KOPT-K1 (cell line): ENCODE measurements around the gene C17orf67.

Experiments used
- H3K27ac ChIP-seq: fragments of 200-600 bp; sonication (generic); 2 replicates; pipeline ENCODE4 v1.5.1; 2016; ENCODE audit warnings: antibody characterized with exemption, mild to moderate bottlenecking, low read depth, low read length; ENCODE audit not compliant: poor library complexity, severe bottlenecking
- H3K36me3 ChIP-seq: fragments of 200-600 bp; sonication (generic); 2 replicates; pipeline ENCODE4 v1.5.1; 2017; ENCODE audit warnings: antibody characterized with exemption, mild to moderate bottlenecking, low read length, moderate library complexity; ENCODE audit not compliant: insufficient read depth
- H3K9me3 ChIP-seq: fragments of 200-600 bp; sonication (generic); 2 replicates; pipeline ENCODE4 v1.5.1; 2017; ENCODE audit warnings: antibody characterized with exemption, low read length, mild to moderate bottlenecking; ENCODE audit not compliant: insufficient read depth, poor library complexity, severe bottlenecking

Gene C17orf67

DNA sequence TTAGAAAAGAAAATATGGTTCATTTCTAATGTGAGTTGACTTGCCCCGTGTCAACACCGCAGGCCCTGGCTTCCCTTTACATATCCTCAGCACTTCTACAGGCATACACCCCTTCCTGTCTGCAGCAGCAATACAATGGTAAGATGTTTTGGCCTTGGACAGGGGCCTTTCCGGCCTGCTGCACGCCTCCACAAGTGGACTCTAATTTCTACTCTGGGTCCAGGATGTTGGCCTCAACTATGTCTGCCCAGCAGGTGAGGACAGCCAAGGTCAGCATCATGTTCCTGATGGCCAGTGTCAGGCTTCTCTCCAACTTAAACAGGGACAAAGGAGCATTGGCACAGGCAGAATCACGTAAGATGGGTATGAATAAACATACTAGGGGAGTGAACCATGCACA lies 11.0 kb downstream of the C17orf67 start:
- Histone ChIP-seq H3K9me3 (no peaks in the 10 kb centered on the region), H3K36me3 (0 out of 2 replicates have a peak, but pooled peaks cover 9% of the 10 kb centered on the region), H3K27ac (no peak overlapping the region)

DNA sequence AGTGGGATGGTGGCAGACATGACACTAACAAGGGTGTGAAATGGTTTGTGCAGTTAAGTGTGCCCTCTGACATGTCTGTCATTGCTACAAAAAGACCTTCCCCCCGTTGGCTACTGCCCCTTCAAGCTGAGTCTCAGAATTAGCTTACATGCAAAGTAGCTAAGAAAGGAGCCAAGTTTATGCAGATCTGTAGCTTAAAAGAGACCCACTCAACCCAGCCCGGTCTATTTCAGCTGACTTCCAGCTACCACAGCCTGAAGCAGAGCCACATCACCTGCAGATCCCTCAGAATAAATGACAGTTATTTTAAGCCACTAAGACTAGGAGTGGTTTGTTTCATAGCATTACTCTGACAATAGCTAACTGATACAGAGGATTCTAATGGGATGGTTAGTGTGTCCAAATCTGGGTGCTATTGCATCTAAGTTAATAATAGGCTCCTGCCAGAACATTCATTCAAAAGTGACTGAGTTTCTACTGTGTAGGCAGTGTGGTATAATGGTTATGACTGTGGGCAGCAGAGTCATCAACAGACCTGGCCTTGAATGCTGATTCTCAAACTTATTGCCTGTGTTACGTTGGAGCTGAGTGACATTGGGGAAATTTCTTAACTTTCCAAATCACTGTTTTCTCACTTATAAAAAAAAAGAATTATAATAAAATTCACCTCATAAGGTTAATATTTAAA lies 11.7 kb downstream of the C17orf67 start:
- peak overlapping the region; percentile 25 for H3K27ac ChIP-seq
- 0 out of 2 replicates have a peak, but pooled peaks cover 1% of the 10 kb centered on the region for H3K36me3 ChIP-seq
- H3K9me3 ChIP-seq: no peaks in the 10 kb centered on the region

DNA sequence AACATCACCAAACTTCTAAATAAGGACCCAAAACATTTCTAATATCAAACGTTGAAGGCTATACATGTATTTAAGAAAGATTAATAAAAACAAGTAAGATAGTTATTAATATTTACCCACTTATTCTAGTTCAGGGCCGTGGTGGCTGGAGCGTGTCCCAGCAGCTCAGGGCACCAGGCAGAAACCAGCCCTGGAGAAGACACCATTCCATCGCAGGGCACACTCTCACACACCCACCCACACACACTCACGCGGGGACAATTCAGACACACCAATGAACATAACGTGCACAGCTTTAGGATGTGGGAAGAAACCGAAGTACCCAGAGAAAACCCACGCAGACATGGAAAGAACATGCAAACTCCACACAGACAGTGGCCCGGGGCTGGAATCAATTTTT lies 13.5 kb downstream of the C17orf67 start:
- no peaks in the 10 kb centered on the region for H3K9me3 ChIP-seq
- H3K36me3 ChIP-seq: no peaks in the 10 kb centered on the region
- no peak overlapping the region for H3K27ac ChIP-seq

DNA sequence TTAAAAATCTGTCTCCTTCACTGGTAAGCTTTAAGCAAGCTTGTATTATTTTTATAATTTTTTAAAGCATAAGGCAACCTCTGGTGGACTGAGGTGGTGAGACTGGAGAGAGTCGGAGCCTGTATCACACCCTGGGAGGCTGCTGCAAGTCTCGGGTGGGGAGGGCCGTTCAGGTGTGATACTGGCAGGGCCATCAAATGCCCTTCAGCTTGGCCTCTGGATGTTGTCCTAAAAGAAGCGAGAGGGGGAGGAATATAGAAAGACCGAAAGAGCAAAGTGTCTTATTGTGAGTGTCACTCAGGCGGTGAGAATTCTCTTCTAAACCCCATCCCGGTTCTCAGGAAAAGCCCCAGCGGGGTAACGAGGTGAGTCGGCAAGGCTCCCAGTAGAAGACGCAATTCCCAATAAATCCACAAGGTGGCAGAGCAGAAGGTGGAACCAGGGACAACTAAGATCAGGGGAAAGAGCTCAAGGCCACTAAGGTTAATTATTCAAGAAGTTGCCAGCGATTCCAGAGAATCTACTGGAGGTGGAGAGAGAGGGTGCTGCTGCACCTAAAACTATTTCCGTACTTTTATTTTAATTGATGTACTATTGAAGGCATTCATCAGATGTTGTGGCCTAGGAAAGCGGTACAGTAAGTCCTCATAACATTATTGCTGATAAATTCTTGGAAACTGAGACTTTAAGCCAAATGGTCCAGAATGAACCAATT lies 14.1 kb downstream of the C17orf67 start:
- H3K27ac ChIP-seq: no peak overlapping the region
- no peaks in the 10 kb centered on the region for H3K9me3 ChIP-seq
- no peaks in the 10 kb centered on the region for H3K36me3 ChIP-seq

DNA sequence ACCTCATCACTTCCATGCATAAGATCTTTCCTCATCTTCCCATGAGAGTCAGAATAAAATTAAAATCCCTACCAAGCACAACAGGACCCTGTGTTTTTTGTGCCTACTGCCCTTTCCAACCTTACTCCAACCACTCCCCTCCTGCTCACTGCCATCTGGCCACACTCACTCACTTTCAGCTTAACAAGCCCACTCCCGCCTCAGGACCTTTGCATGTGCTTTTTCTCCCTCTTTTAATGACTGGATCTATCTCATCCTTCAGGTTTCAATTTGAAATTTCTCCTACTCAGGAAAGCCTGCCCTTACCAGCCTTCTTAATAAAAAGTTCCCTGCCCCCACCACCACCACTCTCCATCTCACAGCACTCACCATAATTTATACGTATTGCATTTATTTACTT lies 14.7 kb downstream of the C17orf67 start:
- no peaks in the 10 kb centered on the region for H3K36me3 ChIP-seq
- no peak overlapping the region for H3K27ac ChIP-seq

DNA sequence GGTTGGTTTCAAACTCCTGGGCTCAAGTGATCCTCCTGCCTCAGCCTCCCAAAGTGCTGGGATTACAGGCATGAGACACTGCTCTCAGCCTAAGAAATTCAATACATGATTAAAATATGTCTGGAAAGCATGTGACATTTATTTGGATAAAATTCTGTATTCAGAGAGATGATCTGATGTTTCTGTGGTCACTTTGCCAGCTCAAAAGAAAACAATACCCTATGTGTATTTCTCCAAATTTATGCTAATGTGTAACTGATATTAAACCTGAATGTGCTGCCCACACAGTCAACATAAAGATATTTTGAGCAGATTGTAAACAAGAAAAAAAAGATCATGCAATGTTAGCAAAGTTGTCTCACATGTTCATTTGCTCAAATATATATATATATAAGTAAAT lies 16.7 kb downstream of the C17orf67 start:
- Histone ChIP-seq H3K36me3 (no peaks in the 10 kb centered on the region), H3K27ac (no peak overlapping the region), H3K9me3 (no peaks in the 10 kb centered on the region)

More for the DNA sequence above, 14.7 kb downstream of the C17orf67 start:
- no peaks in the 10 kb centered on the region for H3K9me3 ChIP-seq

DNA sequence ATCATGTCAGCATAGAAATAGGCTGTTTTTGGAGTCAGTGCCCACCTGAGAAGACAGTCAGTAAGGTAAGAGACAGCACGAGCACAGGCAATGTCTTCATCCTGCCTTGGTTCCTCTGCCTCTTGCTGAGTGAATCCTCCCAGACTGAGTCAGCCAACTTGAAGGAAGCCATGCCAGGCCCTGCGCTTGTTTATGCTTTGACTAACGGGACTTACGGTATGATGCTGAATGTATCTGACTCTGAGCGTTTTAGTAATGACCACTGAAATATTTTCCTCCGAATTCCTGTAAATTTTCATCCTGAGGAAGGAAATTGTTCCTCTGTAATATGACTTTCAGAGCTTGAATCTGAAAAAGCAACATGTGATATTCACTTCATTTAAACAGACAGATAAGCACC lies 18.0 kb downstream of the C17orf67 start:
- no peaks in the 10 kb centered on the region for H3K36me3 ChIP-seq
- H3K27ac ChIP-seq: no peak overlapping the region
- no peaks in the 10 kb centered on the region for H3K9me3 ChIP-seq

DNA sequence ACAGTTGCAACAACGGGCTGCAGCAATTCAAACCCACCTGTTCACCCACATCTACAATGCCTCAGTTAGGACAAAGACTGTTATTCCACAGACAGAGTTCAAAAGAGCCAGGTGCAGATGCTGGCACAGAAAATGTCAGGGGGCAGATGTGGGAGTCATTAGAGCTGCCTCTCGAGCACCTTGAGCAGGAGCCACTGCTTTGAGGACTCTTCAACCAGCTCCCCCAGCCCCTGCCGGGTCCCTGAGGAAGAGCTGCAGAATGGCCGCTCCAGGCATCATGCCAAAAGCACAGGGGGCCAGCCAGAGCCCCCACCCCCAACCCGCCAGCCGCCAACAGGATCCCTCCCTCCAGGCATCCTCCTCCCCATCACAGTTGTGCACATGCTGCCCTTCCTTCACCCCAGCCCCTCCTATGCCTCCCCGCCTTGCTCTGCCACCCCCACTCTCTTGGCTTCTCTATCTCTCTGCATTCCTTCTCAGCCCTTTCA lies 20.8 kb downstream of the C17orf67 start:
- Histone ChIP-seq H3K27ac (peak overlapping the region; percentile 87), H3K9me3 (no peaks in the 10 kb centered on the region), H3K36me3 (no peaks in the 10 kb centered on the region)

DNA sequence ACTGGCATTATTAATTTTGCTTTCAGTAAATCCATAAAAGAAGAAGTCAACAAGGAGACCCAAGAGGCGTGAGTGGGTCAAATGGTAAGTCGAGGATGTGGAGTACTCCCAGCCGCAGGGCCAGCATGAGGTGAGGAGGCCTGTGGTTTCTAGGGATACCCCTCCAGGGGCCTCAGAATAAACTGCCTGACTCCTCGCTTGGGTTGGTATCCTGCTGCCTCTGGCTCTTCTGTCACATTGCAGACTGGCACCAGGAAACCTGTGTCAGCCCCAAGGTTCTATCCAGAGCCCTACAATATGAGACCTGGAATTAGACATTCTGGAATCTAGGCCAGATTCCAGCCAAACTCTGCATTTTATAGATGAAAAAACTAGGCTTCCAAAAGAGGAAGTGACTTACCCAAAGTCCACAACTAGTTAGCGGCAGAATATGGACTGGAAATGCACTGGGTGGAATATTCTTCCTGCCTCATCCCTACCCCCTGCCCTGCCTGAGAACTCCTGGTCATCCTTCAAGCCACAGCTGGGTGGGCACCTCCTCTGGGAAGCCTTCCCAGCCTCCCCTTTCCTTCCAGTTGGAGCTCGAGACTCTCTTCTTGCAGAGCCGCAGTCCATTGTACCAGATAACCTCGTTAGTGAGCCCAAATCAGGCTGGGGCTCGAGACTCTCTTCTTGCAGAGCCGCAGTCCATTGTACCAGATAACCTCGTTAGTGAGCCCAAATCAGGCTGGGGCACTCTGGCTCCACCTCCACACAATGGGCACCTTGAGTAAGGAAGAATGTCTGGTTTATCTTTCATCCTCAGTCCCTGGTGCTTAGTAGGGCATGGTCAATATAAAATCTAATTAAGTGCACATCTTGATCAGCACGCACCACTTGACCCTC lies 22.6 kb downstream of the C17orf67 start:
- Histone ChIP-seq H3K36me3 (no peaks in the 10 kb centered on the region), H3K9me3 (no peaks in the 10 kb centered on the region), H3K27ac (peak overlapping the region; percentile 87)

DNA sequence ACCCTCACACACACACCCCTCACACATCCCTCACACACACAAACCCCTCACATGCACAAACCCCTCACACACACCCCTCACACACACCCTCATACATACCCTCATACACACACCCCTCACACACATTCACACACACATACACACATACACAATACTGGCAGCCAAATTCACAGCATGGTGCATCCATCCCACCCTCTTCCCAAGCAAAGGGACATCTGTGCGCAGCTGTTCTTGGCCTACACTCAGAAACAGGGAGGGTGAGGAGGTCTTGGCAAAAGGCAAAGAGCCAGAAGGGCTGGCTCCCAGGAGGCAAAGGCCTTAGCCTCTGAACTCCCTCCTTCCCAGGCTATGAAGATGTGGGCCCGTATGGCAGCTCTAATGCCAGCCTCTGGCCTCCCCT lies 23.4 kb downstream of the C17orf67 start:
- Histone ChIP-seq H3K36me3 (no peaks in the 10 kb centered on the region), H3K27ac (peak overlapping the region; percentile 87), H3K9me3 (no peaks in the 10 kb centered on the region)

DNA sequence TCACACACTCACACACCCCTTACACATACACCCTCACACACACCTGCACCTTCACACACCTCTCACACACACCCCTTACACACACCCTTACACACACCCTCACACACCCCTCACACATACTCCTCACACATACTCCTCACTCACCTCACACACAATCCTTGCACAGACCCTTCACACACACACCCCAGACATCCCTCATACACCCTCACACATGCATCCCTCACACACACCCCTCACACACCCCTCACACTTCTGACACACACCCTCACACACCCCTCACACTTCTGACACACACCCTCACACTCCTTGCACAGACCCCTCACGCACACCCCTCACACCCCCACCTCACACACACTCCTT lies 23.9 kb downstream of the C17orf67 start:
- no peaks in the 10 kb centered on the region for H3K9me3 ChIP-seq
- no peaks in the 10 kb centered on the region for H3K36me3 ChIP-seq
- H3K27ac ChIP-seq: peak overlapping the region; percentile 87

DNA sequence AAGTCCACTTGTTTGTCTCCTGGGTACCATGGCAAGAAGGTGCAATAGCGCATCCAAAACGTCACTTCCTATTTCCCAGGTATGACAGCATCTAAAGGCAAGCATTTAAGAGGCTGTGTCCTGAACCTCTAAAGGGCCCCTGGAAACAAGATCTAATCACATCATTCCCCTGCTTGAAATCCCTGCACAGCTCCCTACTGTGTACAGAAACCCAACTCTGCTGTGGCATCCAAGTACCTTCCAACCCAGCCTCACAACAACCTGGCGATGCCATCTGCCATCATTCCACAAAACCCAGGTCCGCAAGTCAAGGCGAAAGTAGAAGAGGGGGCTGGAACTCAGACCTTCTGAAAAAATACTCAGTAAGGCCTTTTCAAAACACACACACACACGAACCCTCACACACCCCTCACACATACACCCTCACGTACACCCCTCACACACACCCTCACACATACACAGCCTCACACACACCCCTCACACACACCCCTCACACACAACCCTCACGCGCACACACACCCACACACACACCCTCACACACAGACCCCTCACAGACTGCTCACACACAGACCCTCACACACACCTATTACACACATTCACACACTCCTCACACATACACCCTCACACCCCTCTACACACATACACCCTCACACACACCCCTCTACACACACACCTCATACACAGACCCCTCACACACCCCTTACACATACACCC lies 24.5 kb downstream of the C17orf67 start:
- Histone ChIP-seq H3K36me3 (no peaks in the 10 kb centered on the region), H3K9me3 (no peaks in the 10 kb centered on the region), H3K27ac (peak overlapping the region; percentile 87)

DNA sequence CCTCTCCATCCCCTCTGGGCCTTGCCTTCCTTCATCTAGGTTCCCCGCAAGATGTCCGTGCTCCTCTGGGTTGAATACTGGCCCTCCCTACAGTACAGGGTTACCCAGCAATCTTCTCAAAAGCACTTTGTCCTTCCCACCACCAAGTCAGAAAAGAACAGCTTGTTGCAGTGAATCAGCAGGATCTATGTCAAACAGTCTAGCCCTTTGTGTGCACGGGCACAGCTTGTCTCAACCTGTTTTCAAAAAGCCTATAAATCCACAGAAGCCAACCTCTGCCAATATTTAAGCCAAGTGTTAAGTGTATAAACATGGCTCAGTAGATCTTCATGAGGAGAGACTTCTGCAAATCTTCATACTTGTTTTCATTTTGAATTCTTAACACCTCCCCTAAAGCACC lies 25.2 kb downstream of the C17orf67 start:
- no peak overlapping the region for H3K27ac ChIP-seq
- H3K36me3 ChIP-seq: no peaks in the 10 kb centered on the region
- H3K9me3 ChIP-seq: no peaks in the 10 kb centered on the region

DNA sequence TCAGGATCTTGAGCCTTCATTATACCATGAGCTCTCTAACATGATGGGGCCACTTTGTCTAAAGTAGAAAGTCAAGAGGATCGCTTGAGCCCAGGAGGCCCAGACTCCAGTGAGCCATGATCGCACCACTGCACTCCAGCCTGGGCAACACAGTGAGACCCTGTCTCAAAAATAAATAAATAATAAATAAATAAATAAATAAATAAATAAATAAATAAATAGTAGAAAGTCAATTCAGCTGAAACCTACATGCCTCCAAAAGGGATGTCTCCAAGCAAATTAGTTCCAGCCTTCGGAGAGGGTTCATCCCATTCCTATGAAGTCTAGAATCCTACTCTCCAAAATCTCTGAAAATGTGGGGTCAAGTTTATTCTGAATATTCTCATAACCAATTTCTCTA lies 26.0 kb downstream of the C17orf67 start:
- H3K27ac ChIP-seq: no peak overlapping the region
- H3K36me3 ChIP-seq: no peaks in the 10 kb centered on the region
- H3K9me3 ChIP-seq: no peaks in the 10 kb centered on the region

DNA sequence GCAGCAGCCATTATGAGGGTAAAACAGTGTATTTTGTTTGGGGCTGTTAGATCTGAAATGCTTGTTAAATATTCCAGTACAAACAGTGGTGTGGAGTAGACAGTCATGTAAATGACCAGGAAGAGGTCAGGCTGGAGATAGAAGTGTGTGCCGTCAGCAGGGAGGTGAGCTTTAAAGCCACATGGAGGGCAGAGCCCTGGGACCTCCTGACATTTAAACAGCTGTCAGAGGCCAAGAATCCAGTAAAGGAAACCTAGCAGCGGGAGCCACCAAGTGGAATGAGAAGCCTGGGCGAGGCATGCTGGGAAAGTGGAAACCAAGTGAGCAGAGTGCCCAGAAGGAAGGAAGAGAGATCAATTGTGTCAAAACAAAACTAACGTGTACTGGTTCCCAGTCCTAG lies 26.8 kb downstream of the C17orf67 start:
- Histone ChIP-seq H3K27ac (no peak overlapping the region), H3K9me3 (no peaks in the 10 kb centered on the region), H3K36me3 (no peaks in the 10 kb centered on the region)
